ENCODE results near the gene SEMA4G. TPM values are rescaled to one million over a fixed set of nuclear protein-coding genes. Genes with fewer than 3 reads are reported as not detected.

SEMA4G gene, protein sequence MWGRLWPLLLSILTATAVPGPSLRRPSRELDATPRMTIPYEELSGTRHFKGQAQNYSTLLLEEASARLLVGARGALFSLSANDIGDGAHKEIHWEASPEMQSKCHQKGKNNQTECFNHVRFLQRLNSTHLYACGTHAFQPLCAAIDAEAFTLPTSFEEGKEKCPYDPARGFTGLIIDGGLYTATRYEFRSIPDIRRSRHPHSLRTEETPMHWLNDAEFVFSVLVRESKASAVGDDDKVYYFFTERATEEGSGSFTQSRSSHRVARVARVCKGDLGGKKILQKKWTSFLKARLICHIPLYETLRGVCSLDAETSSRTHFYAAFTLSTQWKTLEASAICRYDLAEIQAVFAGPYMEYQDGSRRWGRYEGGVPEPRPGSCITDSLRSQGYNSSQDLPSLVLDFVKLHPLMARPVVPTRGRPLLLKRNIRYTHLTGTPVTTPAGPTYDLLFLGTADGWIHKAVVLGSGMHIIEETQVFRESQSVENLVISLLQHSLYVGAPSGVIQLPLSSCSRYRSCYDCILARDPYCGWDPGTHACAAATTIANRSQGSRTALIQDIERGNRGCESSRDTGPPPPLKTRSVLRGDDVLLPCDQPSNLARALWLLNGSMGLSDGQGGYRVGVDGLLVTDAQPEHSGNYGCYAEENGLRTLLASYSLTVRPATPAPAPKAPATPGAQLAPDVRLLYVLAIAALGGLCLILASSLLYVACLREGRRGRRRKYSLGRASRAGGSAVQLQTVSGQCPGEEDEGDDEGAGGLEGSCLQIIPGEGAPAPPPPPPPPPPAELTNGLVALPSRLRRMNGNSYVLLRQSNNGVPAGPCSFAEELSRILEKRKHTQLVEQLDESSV
- 0.86 TPM for total RNA-seq
- long read RNA-seq, result 0 reads

DNA sequence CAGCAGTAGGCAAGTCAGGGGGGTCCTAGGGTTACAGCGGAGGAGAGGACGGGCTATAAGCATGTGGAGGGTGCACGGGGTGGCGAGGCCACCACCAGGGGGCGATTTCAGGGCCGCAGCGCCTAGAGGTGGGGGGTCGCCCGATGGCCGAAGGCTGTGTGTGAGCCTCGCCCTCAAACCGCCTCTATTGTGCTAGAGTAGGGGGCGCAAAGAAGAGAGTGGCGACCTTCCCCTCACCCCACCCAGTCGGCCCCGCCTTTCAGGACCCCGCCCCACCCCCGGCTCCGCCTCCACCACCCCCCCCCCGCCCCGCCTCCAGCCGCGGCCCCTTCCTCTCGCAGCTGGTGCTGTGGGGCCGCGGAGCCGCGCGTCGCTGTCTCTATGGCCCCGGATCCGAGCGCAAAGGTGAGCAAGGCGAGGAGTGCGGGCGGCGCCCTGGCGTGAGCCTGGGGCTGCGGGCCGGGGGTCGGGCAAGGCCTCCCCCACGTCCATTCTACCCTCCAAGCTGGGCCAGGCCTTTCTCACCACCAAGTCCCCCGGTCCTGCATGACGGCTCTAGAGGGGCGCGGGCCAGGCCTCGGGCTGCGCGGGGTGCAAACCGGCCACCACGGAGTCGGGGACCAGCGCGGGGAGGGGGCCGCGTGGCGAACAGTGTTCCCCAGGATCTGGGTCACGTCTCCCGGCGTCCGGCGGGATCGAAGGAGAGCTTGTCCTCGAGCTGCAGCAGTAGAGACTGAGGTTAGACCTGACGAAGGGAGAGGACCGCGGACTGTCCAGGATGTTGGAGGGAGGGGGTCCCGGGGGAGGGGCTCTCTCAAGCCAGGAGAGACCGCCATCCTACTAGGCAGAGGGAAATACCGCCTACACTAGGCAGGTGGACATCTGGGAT lies at the start of gene SEMA4G:
Gene SEMA4G (plus strand): TSS at position 318 of the 889 bp plus-strand sequence. CDS start 3,409 bp downstream, outside the sequence.
- intact Hi-C loops (cut with DNase I), result no loop called here
- ATAC-seq (ENCODE audit: poor library complexity) (peak; percentile 85), DNase-seq (peak; percentile 69)

DNA sequence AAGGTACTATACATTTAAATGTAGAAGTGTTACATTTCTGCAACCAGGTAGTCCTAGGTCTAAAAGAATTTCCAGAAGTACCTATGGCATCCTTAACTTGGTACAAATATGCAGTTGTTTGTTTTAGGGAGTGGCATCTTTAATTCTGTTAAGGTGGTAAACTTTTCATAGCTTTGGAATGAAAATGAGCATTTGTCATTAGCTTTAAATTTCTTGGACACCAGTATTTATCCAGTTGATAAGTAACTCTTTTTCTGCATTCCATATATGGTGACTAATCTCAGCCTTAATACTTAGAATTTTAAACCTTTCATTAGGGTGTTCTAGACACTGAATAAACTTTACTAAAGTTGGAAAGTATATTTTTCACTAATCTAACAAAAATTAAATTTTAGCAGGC lies 45.7 kb upstream of the SEMA4G start:
- intact Hi-C loops (cut with DNase I), result no loop called here
- no peak for DNase-seq
- ATAC-seq (ENCODE audit: poor library complexity), result no peak

DNA sequence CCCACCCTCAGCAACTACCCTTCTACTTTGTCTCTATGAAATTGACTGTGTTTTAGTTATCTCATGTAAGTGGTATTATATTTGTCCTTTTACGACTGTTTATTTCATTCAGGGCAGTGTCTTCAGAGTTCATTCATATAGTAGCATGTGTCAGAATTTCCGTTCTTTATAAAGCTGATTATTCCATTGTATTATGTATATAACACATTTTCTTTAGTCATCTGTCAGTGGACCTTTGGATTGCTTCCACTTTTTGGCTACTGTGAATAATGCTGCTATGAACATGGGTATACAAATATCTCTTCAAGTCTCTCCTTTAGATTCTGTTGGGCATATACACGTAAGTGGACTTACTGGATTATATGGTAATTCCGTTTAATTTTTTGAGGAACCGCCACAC lies 42.0 kb upstream of the SEMA4G start:
- ATAC-seq (ENCODE audit: poor library complexity) (no peak), DNase-seq (no peak)

DNA sequence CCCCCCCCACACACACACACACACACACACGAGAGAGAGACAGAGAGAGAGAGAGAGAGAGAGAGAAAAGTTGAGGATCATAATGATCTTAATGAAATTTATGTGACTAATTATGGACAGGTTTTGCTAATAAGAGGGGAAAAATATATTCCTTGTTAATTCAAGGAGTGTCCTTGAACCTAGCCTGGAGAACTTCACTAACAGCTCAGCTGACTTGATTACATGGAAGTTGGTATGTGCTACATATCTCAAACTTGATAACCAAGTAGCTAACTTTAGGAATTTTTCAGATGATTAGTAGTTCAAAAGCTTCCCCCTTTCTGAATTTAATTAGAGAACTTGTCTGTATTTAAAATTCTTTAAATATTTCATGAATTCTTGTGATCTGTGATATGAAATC lies 41.3 kb upstream of the SEMA4G start:
- ATAC-seq (ENCODE audit: poor library complexity) (peak; percentile 56), DNase-seq (no peak)
- intact Hi-C loops (cut with DNase I), result no loop called here

More for the DNA sequence above, 42.0 kb upstream of the SEMA4G start:
- intact Hi-C loops (cut with DNase I), result no loop called here

DNA sequence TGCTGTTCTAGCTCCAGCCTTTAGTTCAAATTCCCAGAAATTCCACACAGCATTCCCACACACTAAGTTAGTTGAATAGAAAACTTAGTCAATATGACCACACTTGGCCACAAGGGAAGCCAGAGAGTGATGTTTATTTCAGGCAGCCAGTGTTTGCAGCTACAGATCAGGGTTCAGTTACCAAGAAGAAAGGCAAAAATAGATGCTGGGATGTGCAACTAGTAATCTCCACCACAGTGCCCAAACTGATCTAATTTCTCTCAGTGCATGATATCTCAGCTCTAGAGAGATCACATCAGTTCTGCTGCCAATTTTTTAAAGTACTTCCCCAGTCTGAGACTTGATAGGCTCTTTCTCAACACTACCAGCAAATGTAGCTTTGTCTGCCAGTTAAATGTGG lies 38.9 kb upstream of the SEMA4G start:
- no peak for DNase-seq
- intact Hi-C loops (cut with DNase I), result no loop called here
- peak; percentile 23 for ATAC-seq (ENCODE audit: poor library complexity)

DNA sequence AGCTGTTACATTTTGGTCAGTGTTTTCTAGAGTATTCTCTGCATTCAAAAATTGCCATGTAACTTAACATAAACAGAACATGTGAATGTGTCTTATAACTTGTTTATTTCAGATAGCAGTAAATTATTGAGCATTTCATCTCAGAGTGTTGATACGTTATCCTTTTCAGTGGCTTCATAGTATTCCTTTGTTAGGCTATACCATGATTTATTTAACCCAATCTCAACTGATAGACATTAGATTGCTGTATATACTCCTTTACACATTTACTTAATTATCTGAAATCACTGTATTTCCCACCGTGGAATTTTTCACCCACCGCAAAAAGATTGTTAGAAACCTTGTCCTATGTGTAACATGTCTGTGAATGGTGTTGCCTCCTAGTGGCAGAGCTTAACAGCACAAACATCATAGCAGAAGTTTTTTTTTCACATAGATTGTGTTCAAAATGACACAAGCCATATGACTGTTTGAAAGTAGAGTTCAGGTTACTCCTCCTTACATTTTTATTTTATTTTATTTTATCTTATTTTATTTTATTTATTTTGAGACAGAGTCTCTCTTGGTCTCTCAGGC lies 35.1 kb upstream of the SEMA4G start:
- ATAC-seq (ENCODE audit: poor library complexity), result no peak
- intact Hi-C loops (cut with DNase I), result no loop called here
- DNase-seq, result no peak

DNA sequence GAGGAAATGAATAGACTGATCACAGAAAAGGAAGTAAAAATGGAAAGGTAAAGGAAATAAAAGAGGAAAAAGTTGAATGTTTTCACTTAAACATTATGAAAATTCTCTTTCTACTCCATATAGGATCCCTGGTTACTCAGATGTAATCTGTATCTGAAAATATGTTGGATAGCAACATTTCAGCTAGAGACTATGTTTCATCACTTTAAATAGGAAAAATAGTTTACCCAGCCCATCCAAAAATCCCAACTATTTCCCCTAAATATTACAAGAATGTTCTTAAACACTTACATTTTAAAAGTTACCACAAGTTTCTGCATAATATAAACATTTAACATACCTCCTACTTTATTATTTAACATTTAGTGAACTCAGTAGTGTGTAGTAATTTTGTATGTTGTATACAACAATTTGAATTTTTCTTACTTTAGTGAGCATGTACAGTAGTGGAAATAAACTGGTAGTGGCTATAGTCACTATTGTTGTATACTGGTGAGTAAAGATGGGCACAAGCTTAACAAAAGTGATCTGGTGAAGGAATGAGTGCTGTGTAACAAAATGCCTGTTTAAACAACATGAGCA lies 29.4 kb upstream of the SEMA4G start:
- DNase-seq (no peak), ATAC-seq (ENCODE audit: poor library complexity) (no peak)
- intact Hi-C loops (cut with DNase I), result no loop called here

DNA sequence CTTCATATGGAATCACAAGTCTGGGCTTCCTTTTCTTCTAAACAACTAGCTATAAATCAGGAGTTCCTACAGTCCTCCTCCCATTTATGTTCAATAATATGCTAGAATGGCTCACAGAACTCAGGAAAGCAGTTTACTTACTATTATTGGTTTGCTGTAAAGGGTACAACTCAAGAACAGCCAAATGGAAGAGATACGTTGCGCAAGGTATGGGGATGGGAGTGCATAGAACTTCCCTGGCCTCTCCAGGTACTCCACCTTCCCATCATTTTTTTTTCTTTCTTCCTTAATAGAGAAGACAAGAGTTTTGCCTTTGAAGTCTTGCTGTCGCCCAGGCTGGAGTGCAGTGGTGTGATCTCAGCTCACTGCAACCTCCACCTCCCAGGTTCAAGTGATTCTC lies 27.1 kb upstream of the SEMA4G start:
- intact Hi-C loops (cut with DNase I), result no loop called here
- ATAC-seq (ENCODE audit: poor library complexity), result no peak
- no peak for DNase-seq

DNA sequence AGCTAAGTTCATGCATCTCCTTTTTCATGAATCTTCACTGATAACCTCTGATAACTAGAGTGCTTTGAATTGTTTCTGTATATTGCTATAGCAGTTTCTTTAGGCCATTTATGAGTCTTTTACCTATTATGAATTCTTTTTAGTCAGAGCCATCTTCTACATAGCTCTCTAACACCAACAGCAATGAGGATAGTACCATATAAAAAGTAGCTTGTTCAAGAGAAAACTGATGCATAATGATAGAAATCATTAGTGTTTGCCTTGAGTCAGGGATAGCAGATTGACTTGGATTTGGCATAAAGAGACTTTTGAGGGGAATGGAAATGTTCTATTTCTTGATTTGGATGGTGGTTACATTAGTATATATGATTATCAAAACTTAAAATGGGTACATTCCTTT lies 25.8 kb upstream of the SEMA4G start:
- intact Hi-C loops (cut with DNase I), result no loop called here
- ATAC-seq (ENCODE audit: poor library complexity) (no peak), DNase-seq (no peak)

DNA sequence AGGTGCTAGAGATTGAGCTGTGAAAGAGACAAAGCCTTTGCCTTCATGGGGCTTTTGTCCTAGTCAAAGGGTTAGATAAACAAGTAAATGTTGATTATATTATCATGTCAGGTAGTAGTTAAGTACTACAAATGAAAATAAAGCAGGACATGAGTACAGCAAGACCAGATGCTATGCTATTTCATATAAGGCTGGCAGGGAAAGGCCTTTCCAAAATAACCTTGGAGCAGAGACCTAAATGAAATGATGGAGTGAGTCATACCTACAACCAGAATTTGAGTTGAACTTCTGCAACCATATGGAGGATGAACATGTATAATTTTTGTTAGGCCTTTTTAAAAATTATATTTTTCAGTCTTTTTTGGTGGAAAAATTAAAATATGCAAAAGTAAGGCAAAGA lies 23.6 kb upstream of the SEMA4G start:
- DNase-seq, result no peak
- ATAC-seq (ENCODE audit: poor library complexity), result no peak
- intact Hi-C loops (cut with DNase I), result no loop called here

DNA sequence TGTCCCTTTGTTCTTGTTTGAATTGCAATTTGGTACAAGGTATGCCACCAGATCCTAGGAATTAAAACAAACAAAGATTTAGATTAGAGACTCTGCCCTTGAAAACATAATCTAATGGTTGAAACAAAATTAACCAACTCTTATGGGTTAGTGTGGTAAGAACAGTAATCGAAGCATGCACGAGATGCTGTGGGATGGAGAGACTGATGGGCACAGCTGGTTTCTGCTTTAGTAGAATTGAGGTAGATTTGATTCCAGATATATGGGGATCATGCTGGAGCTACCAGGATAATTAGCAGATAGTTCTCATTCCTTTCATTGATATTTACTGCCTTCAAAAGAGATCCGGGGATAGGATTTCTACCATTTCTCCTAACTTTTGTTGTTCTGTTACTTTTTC lies 20.4 kb upstream of the SEMA4G start:
- DNase-seq, result no peak
- ATAC-seq (ENCODE audit: poor library complexity), result no peak
- intact Hi-C loops (cut with DNase I), result no loop called here

DNA sequence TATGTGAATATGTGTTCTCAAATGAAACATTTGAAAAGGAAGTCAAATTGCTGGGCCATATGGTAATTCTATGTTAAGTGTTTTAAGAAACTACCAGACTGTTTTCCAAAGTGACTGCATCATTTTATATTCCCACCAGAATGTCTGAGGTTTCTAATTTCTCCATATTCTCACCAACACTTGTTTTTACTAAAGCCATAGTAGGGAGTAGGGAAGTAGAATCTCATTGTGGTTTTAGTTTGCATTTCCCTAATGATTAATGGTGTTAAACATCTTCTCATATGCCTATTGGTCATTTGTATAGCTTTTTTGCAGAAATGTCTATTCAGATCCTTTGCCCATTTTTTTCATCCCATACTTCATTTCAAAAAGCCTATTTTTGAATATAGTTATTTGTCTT lies 9.1 kb upstream of the SEMA4G start:
- DNase-seq (no peak), ATAC-seq (ENCODE audit: poor library complexity) (no peak)
- intact Hi-C loops (cut with DNase I), result no loop called here

DNA sequence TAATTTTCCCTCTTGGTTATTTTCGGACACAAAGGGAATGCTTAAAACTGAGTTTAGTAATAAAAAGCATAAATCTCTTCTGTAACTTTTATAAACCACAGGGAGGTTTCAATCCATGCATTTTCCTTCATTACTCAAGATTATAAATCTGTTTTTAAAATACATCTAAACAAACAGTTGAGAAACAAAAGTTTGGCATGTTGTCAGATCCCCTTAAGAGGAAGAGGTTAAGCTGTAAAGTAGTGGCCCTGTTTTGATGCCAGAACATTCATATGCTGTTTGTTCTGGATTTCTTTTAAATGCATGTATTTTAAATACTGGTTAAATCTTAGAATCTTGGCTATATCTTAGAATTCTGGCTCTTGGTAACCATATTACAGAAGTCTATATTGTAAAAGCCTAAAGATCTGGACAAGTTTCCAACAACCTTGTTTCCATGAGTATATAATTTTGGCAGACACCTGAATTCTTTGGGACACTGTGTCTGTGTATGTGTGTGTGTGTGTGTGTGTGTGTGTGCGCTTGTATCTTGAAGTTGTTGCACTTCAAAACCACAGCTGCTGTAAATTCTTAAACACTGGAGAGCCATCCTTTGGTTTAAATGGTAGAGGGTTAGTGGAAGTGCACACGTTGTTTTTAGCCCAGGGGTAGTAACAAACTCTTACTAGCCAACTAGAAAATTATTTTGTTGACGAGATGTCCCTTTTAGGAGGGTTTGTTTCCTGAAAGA lies 6.8 kb upstream of the SEMA4G start:
- no peak for ATAC-seq (ENCODE audit: poor library complexity)
- no peak for DNase-seq
- intact Hi-C loops (cut with DNase I), result no loop called here

DNA sequence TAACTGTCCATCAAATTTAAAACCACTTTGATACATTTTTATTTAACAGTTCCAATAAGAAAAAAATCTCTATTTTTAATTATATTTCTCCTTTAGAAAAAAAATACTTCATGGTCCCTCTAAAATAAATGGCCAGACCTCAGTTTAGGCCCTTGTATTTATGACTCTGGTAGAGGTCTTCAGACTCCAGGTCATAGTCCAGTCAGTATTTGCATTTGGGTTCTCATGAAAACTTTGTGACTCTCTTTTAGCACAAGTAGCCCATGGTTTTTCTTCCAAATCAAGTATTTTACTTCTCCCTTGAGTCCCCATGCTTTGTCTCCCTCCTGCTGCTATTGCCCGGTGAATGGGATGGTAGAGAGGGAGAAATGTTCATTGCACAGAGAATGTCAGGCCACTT lies 5.5 kb upstream of the SEMA4G start:
- intact Hi-C loops (cut with DNase I), result no loop called here
- no peak for ATAC-seq (ENCODE audit: poor library complexity)
- DNase-seq, result no peak

DNA sequence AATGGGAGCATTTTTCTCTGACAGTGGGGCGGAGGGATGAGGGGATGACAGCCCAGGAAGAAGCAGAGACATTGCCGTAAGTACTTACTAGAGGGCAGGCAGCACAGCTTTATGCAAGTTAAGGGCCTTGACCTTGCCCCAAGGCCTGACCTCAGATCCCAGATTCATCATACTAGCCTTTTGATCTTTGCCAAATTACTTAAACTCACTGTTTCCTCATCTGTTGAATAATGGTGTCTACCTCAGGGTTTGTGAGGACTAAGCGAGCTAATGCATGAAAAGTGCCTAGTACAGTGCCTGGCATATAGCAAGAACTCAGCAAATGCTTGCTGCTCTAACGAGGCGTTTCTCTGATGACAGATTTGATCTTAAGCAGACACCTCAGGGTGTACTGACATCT lies 3.5 kb upstream of the SEMA4G start:
- DNase-seq, result no peak
- intact Hi-C loops (cut with DNase I), result no loop called here
- no peak for ATAC-seq (ENCODE audit: poor library complexity)

DNA sequence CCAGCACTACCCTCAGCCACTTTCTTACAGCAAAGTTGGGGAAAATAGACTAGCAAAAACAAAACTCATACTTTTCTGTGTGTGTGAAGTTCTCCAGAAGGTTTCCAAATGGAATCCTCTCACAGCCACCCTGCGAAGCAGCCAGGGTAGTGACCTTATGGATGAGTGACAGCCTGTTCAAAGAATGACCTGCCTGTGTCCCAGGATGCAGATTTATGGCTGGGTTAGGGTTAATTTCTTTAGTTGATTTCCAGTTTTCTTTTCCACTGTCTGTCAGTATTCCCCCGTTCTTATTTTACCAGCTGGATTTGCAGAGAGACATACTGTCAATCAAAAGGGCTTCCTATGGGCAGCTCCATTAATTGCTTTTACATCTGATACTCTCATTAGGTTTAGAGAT lies 2.4 kb upstream of the SEMA4G start:
- no peak for DNase-seq
- intact Hi-C loops (cut with DNase I), result no loop called here
- no peak for ATAC-seq (ENCODE audit: poor library complexity)

DNA sequence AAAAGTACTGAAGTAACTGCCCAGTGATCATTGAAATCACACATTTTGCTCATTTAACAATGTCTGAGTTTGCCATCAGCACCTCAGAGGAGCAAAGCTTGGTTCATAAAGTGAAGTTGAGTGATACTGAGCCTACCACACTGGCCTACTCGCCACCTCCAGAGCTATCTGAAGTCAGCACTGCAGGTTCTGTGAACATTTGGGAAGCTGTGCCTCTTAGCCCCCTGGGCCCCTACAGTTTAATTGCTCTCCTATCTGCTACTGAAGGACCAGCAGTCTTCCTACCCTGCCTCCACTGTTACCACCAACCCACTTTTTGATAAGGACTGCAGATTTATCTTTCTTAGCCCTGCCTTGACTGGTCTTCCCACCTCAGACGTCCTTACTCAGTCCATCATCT lies 2.0 kb upstream of the SEMA4G start:
- ATAC-seq (ENCODE audit: poor library complexity) (no peak), DNase-seq (no peak)
- intact Hi-C loops (cut with DNase I), result no loop called here
